GM12874 (cell line): ENCODE data around the gene INTS14.

Source experiments
- TF ChIP-seq, protein P1 (sequence below): IDR thresholded peaks from 2 replicates; pipeline ENCODE4 v1.5.1; 2011; ENCODE audit warnings: low read depth, mild to moderate bottlenecking, control low read depth, low read length, moderate library complexity; ENCODE audit not compliant: insufficient read depth

INTS14 gene

GRCh38 chr15:65578904-65579728, 31.8 kb downstream of the INTS14 start:
- TF ChIP-seq, protein P1, sequence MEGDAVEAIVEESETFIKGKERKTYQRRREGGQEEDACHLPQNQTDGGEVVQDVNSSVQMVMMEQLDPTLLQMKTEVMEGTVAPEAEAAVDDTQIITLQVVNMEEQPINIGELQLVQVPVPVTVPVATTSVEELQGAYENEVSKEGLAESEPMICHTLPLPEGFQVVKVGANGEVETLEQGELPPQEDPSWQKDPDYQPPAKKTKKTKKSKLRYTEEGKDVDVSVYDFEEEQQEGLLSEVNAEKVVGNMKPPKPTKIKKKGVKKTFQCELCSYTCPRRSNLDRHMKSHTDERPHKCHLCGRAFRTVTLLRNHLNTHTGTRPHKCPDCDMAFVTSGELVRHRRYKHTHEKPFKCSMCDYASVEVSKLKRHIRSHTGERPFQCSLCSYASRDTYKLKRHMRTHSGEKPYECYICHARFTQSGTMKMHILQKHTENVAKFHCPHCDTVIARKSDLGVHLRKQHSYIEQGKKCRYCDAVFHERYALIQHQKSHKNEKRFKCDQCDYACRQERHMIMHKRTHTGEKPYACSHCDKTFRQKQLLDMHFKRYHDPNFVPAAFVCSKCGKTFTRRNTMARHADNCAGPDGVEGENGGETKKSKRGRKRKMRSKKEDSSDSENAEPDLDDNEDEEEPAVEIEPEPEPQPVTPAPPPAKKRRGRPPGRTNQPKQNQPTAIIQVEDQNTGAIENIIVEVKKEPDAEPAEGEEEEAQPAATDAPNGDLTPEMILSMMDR: no peak

GRCh38 chr15:65577129-65577996, 33.6 kb downstream of the INTS14 start:
- TF ChIP-seq, protein P1: no peak

DNA sequence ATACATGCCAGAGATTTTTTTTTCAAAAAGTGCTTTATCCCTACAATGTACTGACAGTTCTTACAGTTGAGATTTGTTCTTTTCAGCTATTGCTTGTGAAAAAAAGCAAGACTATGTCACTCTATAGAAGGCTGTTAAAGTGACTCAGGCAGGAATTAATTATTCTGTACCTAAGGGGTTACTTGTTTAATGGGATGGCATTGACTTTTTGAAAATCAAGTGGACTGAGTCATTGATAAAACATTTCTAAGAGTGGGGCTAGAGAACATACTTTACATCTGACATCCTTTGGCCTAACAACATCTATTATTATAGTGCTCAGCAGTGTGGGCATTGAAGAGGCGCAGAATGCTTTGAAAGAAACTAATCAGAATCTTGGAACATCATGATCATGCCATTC, 34.3 kb downstream of the INTS14 start:
- TF ChIP-seq, protein P1: no peak

- TF ChIP-seq, protein P1: no peak
Observed at GRCh38 chr15:65571971-65572370, 39.0 kb downstream of the INTS14 start.

DNA sequence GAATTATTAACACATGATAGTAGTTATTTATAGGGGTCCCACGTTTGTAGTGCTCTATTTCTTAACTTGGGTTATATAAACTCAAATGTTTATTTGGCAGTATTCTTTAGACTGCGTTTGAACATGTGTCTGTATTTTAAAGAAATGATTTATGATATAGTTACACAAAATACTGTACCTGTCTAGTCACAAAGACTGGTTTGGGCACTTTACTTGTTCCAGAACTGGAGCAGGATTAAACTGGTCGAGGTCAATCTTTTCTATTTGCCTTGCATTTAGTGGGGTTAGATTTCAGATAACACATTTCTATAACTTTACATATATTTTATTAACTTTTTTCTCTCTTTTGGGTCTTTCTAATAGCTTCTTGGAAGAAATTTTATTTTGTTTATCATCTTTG, 41.2 kb downstream of the INTS14 start:
- TF ChIP-seq, protein P1: no peak

DNA sequence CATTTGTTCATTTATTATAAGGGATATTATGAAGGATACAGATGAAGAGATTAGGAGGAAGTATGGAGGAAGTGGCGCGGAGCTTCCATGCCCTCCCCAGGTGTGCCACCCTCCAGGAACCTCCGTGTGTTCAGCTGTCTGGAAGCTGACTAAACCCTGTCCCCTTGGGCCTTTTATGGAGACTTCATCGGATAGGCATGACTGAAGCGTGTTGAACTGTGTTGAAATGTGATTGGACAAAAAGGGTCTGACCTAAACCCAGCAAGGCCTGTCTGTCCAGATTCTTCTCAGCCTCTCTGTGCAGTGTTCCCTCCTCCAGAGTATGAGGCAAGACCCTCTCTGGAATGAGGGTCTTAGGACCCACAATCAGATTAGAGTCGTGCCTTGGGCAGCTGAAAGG, 49.0 kb downstream of the INTS14 start:
- TF ChIP-seq, protein P1: no peak

GRCh38 chr15:65559941-65560340, 51.0 kb downstream of the INTS14 start:
- TF ChIP-seq, protein P1: no peak
